Measurements from ENCODE around the gene PLPP1.

GRCh38 chr5:55467862-55468551 lies 66.8 kb downstream of the PLPP1 start:
- TF ChIP-seq POLR2A (IDR thresholded peaks at IDR 0.05; ENCODE audit: extremely low read depth, insufficient read length): no peak
- TF ChIP-seq CTCF (IDR thresholded peaks at IDR 0.05; ENCODE audit: low read depth, low read length): no peak

Data from NB4 (cell line).